Loucy (cell line): ENCODE measurements around the gene HS6ST1.

Experiments used
- H2AFZ ChIP-seq: fragments of 200-600 bp; sonication (generic); 2 replicates; pipeline ENCODE4 v1.6.0; 2016; ENCODE audit warnings: antibody characterized with exemption, mild to moderate bottlenecking, low read length, moderate library complexity
- H3F3A ChIP-seq: fragments of 200-600 bp; 2 replicates; pipeline ENCODE4 v1.6.0; 2016; ENCODE audit warnings: antibody characterized with exemption, low read depth, mild to moderate bottlenecking
- H3K27me3 ChIP-seq: fragments of 200-600 bp; sonication (generic); 2 replicates; pipeline ENCODE4 v1.6.1; 2014; ENCODE audit warnings: low read length, mild to moderate bottlenecking; ENCODE audit not compliant: insufficient read depth, poor library complexity, severe bottlenecking
- H3K36me3 ChIP-seq: fragments of 200-600 bp; sonication (generic); 2 replicates; pipeline ENCODE4 v1.6.1; 2016; ENCODE audit warnings: low read length; ENCODE audit not compliant: insufficient read depth
- H3K4me1 ChIP-seq: fragments of 200-600 bp; sonication (generic); 2 replicates; pipeline ENCODE4 v1.5.1; 2014; ENCODE audit warnings: low read length, mild to moderate bottlenecking; ENCODE audit not compliant: insufficient read depth, poor library complexity, severe bottlenecking
- H3K4me2 ChIP-seq: fragments of 200-600 bp; sonication (generic); 2 replicates; pipeline ENCODE4 v1.6.0; 2014; ENCODE audit warnings: antibody characterized with exemption, low read length, low read depth, mild to moderate bottlenecking; ENCODE audit not compliant: poor library complexity, severe bottlenecking
- H3K4me3 ChIP-seq: fragments of 200-600 bp; sonication (generic); 2 replicates; pipeline ENCODE4 v1.5.1; 2014; ENCODE audit warnings: low read length, mild to moderate bottlenecking, mixed read lengths; ENCODE audit not compliant: poor library complexity, severe bottlenecking
- H3K79me2 ChIP-seq: fragments of 200-600 bp; sonication (generic); 2 replicates; pipeline ENCODE4 v1.6.1; 2014; ENCODE audit warnings: low read length; ENCODE audit not compliant: insufficient read depth
- H3K9ac ChIP-seq: fragments of 200-600 bp; sonication (generic); 2 replicates; pipeline ENCODE4 v1.6.0; 2014; ENCODE audit warnings: mild to moderate bottlenecking, low read depth, low read length, moderate library complexity; ENCODE audit not compliant: poor library complexity, severe bottlenecking
- H3K9me2 ChIP-seq: fragments of 200-600 bp; sonication (generic); replicated peaks from 2 replicates; pipeline ENCODE4 v1.6.1; 2016; ENCODE audit warnings: low read depth, low read length, mixed read lengths
- H3K9me3 ChIP-seq: fragments of 200-600 bp; sonication (generic); 2 replicates; pipeline ENCODE4 v1.6.1; 2014; ENCODE audit warnings: mild to moderate bottlenecking, antibody characterized with exemption, low read length, low read depth; ENCODE audit not compliant: insufficient read depth
- H4K20me1 ChIP-seq: fragments of 200-600 bp; sonication (generic); 2 replicates; pipeline ENCODE4 v1.6.0; 2014; ENCODE audit warnings: antibody characterized with exemption, low read length, mild to moderate bottlenecking; ENCODE audit not compliant: insufficient read depth, poor library complexity, severe bottlenecking
- CTCF ChIP-seq: fragments of 200-600 bp; sonication (generic); conservative IDR thresholded peaks from 2 replicates; pipeline ENCODE4 v1.5.1; 2014; ENCODE audit warnings: mild to moderate bottlenecking, antibody characterized with exemption, low read length
- EZH2phosphoT487 ChIP-seq: fragments of 200-600 bp; IDR thresholded peaks from 2 replicates; pipeline ENCODE4 v1.6.1; 2018; ENCODE audit warnings: antibody characterized with exemption, mild to moderate bottlenecking, moderate library complexity, borderline replicate concordance

The HS6ST1 gene

GRCh38 chr2:128321784-128322714 lies 3.4 kb upstream of the HS6ST1 start:
- TF ChIP-seq CTCF (peak; percentile 81), EZH2phosphoT487 (no peak)
- Histone ChIP-seq H3K9me3 (no peaks in the 10 kb centered on the region), H2AFZ (peak overlapping the region; percentile 64), H3K36me3 (0 out of 2 replicates have a peak, but pooled peaks cover 5% of the 10 kb centered on the region), H3K9ac (peak overlapping the region; percentile 99), H3F3A (0 out of 2 replicates have a peak, but pooled peaks cover 6% of the 10 kb centered on the region), H3K4me1 (peaks cover 51% of the 10 kb centered on the region), H4K20me1 (peaks cover 8% of the 10 kb centered on the region), H3K27me3 (peaks cover 8% of the 10 kb centered on the region), H3K4me2 (peak overlapping the region; percentile 88), H3K9me2 (no peaks in the 10 kb centered on the region), H3K79me2 (peaks cover 64% of the 10 kb centered on the region), H3K4me3 (peak overlapping the region; percentile 86)

DNA sequence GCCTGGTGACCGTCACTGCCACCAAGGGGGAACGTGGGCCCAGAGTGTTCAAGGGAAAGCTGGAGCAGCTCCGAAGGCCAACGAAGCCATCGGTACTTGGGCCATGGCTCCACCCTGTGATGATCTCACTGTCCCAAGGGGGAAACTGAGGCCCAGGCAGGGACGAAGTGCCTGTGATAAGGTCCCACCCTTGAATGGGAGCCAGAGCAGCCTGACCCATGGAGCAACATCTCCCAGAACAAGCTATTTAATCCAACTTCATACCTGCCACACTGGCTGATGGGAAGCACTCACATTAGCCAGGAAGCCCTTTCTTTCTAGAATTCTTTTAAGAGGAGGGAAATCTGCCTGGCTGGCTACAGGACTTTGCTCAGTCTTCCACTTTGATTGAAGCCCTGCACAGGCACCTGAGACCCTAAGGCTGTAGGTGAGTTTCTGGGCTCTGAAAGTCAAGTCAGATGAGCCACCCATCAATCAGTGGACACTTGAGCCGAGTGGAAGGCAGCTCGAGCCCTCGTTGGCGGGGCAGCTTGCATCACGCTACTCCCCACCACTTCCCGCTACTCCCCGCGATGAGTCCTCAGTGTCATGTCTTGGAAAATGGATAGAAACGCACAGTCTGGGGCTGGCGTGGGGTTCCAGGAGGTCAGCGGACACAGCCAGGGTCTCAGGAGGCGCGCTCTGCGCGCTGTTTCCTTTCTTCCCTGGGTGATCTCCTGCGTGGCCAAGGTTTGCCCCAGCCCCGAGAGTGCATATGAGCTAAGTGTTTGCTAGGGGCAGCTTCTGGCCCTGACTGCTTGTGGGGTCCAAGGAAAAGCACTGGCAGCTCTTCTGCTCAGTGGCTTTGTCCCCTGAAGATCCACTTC lies 2.5 kb upstream of the HS6ST1 start:
- Histone ChIP-seq H3K4me3 (peak overlapping the region; percentile 86), H3F3A (0 out of 2 replicates have a peak, but pooled peaks cover 6% of the 10 kb centered on the region), H3K9me3 (no peaks in the 10 kb centered on the region), H3K4me1 (peaks cover 45% of the 10 kb centered on the region), H2AFZ (peak overlapping the region; percentile 55), H3K27me3 (peaks cover 16% of the 10 kb centered on the region), H3K4me2 (peak overlapping the region; percentile 88), H3K9ac (peak overlapping the region; percentile 99), H3K79me2 (peaks cover 73% of the 10 kb centered on the region), H4K20me1 (peaks cover 18% of the 10 kb centered on the region), H3K9me2 (no peaks in the 10 kb centered on the region), H3K36me3 (peaks cover 14% of the 10 kb centered on the region; the same call in 1 of the 2 replicates)
- TF ChIP-seq EZH2phosphoT487 (no peak), CTCF (no peak)

GRCh38 chr2:128320192-128320905 lies 1.7 kb upstream of the HS6ST1 start:
- H4K20me1 ChIP-seq = peaks cover 25% of the 10 kb centered on the region
- H2AFZ ChIP-seq = no peak overlapping the region
- peaks cover 81% of the 10 kb centered on the region for H3K79me2 ChIP-seq
- no peaks in the 10 kb centered on the region for H3K9me3 ChIP-seq
- H3K4me2 ChIP-seq = peak overlapping the region; percentile 88
- H3K9me2 ChIP-seq = no peaks in the 10 kb centered on the region
- H3K9ac ChIP-seq = peak overlapping the region; percentile 99
- H3F3A ChIP-seq = 0 out of 2 replicates have a peak, but pooled peaks cover 6% of the 10 kb centered on the region
- TF ChIP-seq CTCF (no peak), EZH2phosphoT487 (no peak)
- peaks cover 22% of the 10 kb centered on the region for H3K27me3 ChIP-seq
- peak overlapping the region; percentile 86 for H3K4me3 ChIP-seq
- peaks cover 42% of the 10 kb centered on the region for H3K4me1 ChIP-seq
- peaks cover 22% of the 10 kb centered on the region; the same call in 1 of the 2 replicates for H3K36me3 ChIP-seq
